ENCODE measurements around the gene HDGFL2.

HDGFL2 gene

GRCh38 chr19:4508698-4509097 lies 36.6 kb downstream of the HDGFL2 start:
- no peak overlapping the region for H3K4me3 ChIP-seq (ENCODE audit: low read depth, low read length)
- no peak for DNase-seq (ENCODE audit: low read depth)
- no peak for TF ChIP-seq CTCF (conservative IDR thresholded peaks at IDR 0.05; ENCODE audit: low read depth, low read length)

- DNase-seq (ENCODE audit: low read depth), result no peak
- H3K4me3 ChIP-seq (ENCODE audit: low read depth, low read length), result no peak overlapping the region
- no peak for TF ChIP-seq CTCF (conservative IDR thresholded peaks at IDR 0.05; ENCODE audit: low read depth, low read length)
Observed at GRCh38 chr19:4510435-4511255, 38.5 kb downstream of the HDGFL2 start.

- H3K4me3 ChIP-seq (ENCODE audit: low read depth, low read length), result no peak overlapping the region
- no peak for TF ChIP-seq CTCF (conservative IDR thresholded peaks at IDR 0.05; ENCODE audit: low read depth, low read length)
- no peak for DNase-seq (ENCODE audit: low read depth)
Observed at GRCh38 chr19:4511300-4512054, 39.4 kb downstream of the HDGFL2 start.

GRCh38 chr19:4512070-4512469 lies 40.0 kb downstream of the HDGFL2 start:
- TF ChIP-seq CTCF (conservative IDR thresholded peaks at IDR 0.05; ENCODE audit: low read depth, low read length), result no peak
- no peak overlapping the region for H3K4me3 ChIP-seq (ENCODE audit: low read depth, low read length)
- no peak for DNase-seq (ENCODE audit: low read depth)

- no peak overlapping the region for H3K4me3 ChIP-seq (ENCODE audit: low read depth, low read length)
- TF ChIP-seq CTCF (conservative IDR thresholded peaks at IDR 0.05; ENCODE audit: low read depth, low read length), result no peak
- DNase-seq (ENCODE audit: low read depth), result no peak
Observed at GRCh38 chr19:4513248-4513647, 41.2 kb downstream of the HDGFL2 start.

GRCh38 chr19:4515732-4516131 lies 43.6 kb downstream of the HDGFL2 start:
- H3K4me3 ChIP-seq (ENCODE audit: low read depth, low read length), result no peak overlapping the region
- no peak for DNase-seq (ENCODE audit: low read depth)
- TF ChIP-seq CTCF (conservative IDR thresholded peaks at IDR 0.05; ENCODE audit: low read depth, low read length), result no peak
